Putamen (tissue), 1 donor: ENCODE data around the gene RBM26.
"Not testable (repeated sequence)": the region's sequence is repeated elsewhere in the genome, so short reads cannot be mapped to it uniquely, and the experiment has no call there.

Experiments used
- DNase-seq: peaks from one replicate; pipeline ENCODE4 v3.0.0-alpha.2; 2016; ENCODE audit warnings: low spot score

The RBM26 gene

GRCh38 chr13:79384022-79384610, 21.9 kb downstream of the RBM26 start:
- no peak for DNase-seq

- no peak for DNase-seq
These were observed 23.3 kb downstream of the RBM26 start for GRCh38 chr13:79382545-79383275.

- no peak for DNase-seq
These were observed 25.1 kb downstream of the RBM26 start for GRCh38 chr13:79380997-79381396.

DNA sequence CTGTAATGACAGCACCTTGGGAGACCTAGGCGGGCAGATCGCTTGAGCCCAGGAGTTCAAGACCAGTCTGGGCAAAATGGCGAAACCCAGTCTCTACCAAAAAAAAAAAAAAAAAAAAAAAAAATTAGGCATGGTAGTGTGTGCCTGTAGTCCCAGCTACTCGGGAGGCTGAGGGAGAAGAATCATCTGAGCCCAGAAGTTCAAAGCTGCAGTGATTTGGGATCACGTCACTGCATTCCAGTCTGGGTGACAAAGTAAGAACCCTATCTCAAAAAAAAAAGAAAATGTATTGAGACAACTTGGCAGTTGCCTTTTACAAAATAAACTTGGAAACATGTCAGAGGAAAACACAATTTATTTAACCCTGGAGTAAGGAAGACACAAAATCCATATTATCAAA, 26.8 kb downstream of the RBM26 start:
- DNase-seq: no peak

DNA sequence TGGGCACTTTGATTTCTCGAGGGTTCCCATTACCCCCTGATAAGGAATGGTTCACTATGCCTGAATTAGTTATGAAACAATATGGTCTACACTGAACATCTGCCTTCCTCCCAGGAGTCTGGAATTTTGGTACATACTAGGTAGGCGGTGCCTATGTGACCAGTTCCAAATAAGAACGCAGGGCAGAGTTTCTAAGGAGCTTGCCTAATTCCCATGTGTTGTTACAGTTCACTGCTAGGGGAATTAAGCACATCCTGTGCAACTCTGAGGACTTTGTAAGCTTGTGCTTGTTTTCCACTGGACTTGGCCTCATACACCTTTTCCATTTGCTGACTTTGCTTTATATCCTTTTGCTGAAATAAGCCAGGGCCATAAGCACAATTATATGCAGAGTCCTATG, 29.2 kb downstream of the RBM26 start:
- DNase-seq: no peak

DNA sequence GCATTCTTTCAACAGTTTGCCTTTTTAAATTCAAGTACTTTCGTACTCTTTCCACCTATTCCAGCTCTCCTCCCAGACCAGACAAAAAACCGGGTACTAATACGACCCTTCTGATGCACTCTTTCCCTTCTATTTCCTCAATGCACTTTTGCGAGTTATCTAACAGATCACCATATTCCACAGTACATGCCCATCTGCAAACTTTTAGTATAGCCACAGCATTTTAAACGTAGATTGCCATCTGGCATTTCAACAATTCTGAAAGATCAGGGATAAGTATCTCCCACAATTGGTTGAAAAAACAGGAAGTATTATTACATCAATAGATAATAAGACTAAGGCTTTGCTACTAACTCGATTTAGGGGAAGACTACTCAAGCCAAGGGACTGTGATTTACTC, 31.5 kb downstream of the RBM26 start:
- no peak for DNase-seq

GRCh38 chr13:79373916-79374315, 32.1 kb downstream of the RBM26 start:
- DNase-seq: no peak

- no peak for DNase-seq
These were observed 36.8 kb downstream of the RBM26 start for GRCh38 chr13:79369226-79369625.

GRCh38 chr13:79365981-79366380, 40.1 kb downstream of the RBM26 start:
- no peak for DNase-seq

DNA sequence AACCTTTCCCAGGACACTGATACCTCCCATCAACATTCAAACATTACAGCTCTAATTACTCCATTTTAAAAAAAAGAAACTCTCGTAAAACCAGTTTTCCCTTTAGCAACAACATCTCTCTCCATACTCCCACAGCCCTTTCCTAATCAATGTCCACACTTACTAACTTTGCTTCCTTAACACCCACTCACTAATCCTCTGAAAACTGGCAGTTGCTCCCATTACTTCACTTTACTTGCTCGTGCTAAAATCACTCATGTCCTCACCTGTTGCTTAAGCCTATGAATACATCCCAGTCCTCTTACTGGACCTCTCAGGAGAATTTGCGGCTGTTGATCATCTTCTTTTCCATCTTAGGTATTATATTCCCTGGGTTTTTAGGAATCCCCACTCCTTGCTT, 44.8 kb downstream of the RBM26 start:
- no peak for DNase-seq

DNA sequence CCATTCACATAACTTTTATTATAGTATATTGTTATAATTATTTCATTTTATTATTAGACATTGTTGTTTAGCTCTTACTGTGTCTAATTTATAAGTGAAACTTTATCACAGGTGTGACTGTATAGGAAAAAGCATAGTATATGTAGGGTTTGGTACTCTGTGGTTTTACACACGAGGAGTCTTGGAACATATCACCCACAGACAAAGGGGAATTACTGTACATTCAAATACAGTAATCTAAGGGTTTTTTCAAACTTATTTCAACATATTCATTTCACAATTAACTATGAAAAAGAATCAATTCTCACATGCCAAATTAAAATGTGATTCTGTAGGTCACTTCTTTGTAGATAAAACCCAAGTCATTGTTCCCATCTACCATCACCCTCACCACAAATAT, 46.0 kb downstream of the RBM26 start:
- DNase-seq: no peak

- no peak for DNase-seq
These were observed 47.0 kb downstream of the RBM26 start for GRCh38 chr13:79359064-79359463.

GRCh38 chr13:79354285-79354684, 51.8 kb downstream of the RBM26 start:
- no peak for DNase-seq

- no peak for DNase-seq
These were observed 52.4 kb downstream of the RBM26 start for GRCh38 chr13:79353693-79354092.

GRCh38 chr13:79352107-79352506, 53.9 kb downstream of the RBM26 start:
- peak; percentile 2 for DNase-seq

DNA sequence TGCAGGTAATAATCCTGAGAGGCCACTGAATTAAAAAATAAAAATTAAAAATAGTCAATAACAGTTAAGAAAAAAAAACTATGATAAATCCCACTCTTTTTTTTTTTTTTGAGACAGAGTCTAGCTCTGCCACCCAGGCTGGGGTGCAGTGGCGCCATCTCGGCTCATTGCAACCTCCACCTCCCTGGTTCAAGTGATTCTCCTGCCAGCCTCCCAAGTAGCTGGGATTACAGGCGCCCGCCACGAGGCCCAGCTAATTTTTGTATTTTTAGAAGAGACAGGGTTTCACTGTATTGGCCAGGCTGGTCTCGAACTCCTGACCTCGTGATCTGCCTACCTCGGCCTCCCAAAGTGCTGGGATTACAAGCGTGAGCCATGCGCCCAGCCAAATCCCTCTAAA, 56.4 kb downstream of the RBM26 start:
- not testable (repeated sequence) for DNase-seq

DNA sequence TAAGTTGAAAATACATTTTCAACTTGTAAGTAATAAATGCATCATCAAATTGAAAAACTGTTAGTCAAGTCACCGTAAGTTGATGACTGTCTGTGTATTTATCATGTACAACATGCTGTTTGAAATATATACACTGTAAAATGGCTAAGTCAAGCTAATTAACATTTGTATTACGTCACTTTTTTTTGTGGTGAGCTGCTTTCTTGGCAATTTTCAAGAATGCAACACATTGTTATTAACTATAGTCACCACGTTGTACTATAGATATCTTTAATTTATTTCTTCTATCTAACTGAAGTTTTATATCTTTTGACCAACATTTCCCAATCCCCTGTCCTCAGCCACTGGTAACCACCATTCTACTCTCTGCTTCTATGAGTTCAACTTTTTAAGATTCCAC, 57.0 kb downstream of the RBM26 start:
- DNase-seq: no peak

DNA sequence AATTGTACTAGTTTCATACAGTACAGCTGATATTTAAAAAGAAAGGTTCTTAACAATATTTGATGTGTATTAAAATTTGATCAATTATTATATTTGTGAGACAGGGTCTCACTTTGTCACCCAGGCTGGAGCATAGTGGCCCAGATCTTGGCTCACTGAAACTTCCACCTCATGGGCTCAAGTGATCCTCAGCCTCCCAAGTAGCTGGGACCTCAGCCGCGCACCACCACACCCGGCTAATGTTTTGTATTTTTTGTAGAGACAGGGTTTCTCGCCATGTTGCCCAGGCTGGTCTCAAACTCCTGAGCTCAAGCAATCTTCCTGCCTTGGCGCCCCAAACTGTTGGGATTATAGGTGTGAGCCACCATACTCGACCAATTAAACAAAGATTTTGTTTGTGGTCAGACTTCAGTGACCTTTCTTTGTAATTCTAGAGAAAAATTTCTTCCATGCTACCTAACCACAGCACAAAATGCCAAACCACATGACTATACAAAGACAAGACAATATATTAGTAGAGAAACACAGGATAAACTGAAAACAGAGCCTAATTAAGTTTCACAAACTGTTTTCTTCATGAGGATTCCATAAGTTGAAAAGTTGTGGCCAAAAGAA, 59.6 kb downstream of the RBM26 start:
- no peak for DNase-seq

- DNase-seq: no peak
These were observed 64.9 kb downstream of the RBM26 start for GRCh38 chr13:79341202-79341601.

DNA sequence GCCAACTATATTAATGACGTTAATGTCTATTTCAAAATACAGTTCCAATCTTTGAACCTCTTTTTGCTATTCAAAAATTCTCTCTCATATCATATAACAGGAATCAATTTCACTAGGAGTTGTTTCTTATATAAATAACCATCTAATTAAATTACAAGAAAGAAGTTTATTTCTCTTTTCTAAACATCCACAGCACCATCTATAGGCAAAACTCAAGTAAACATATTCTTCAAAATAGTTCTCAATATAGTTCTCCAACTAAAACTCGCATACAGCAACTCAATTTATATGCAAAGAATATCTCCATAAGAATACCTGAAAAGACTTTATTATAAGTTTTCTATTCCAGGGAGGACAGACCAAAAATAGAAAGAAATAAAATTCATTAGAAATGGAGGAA, 65.6 kb downstream of the RBM26 start:
- no peak for DNase-seq

DNA sequence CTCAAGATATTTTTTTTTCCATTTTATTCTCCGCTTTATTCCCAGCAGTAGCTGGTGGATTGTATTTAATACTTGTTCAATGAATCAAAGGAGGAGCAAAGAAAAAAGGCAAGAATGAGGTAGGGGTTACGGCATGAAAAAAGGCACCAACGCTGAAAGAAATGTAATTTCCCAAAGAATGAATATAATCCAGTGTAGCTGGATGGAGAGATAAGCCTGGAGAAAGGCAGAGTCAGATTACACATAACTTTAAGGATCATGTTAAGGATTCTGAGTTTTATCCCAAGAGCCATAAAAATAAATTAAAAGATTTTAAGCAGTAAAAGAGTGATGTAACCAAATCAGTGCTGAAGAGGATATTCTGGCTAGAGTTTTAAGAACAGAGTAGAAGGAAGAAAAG, 67.7 kb downstream of the RBM26 start:
- DNase-seq: no peak

- DNase-seq: no peak
These were observed 69.1 kb downstream of the RBM26 start for GRCh38 chr13:79336966-79337365.

DNA sequence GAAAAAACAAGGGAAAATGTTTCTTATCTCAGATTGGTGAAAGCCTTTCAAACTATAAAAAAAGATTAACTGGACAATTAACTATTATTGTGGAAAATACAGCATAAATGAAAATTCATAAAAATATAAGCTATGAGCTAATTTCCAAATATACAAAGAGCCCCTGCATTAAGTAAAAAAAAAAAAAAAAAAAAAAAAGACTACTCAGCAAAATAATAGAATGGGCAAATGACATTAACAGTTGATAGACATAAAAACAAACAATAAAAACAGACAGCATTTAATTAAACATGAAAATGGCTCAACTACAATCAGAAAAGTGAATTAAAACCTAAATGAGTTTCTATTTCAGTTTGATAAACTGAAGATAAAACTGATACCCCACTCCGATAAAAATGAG, 77.5 kb downstream of the RBM26 start:
- no peak for DNase-seq

DNA sequence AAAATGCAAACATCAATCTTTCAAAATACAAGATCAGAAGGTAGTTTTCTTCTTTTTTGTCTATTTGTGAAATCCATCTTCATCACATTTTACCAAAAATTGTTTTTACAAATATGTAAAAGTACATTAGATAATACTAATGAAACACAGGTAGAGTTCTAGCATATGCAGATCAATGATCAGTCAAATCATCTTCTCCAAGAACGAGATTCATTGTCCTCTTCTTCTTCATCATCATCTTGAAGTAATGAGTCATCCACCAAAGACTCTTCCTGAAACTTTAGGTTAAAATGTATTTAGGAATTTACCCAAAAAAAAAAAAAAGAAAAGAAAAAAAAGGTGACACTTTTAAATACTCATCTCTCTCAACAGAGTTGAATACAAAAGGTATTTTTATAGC, 85.6 kb downstream of the RBM26 start:
- DNase-seq: no peak
